K562 (cell line): ENCODE results near the gene FES. TPM values are rescaled to one million over a fixed set of nuclear protein-coding genes. Genes with fewer than 3 reads are reported as not detected.

Source experiments
- ATAC-seq: fragments of 200-7000 bp; cut with Tn5 transposase; 3 replicates; pipeline ENCODE4 v1.9.1; 2020; ENCODE audit warnings: moderate library complexity
- BruUV-seq: library from RNA; stranded (reverse); fragments of 400-500 nt; replicated peaks from 2 replicates; lab custom pipeline; 2021; lab: Mats Ljungman, UMichigan
- CTCF ChIA-PET: fragments of 300-600 bp; formaldehyde crosslinking; extraction: SDS; loops from one replicate; lab custom pipeline; 2021; ENCODE audit warnings: low intra/inter-chr PET ratio; lab: Yijun Ruan, JAX
- POLR2A ChIA-PET: fragments of 300-600, 350-650 bp; sonication (Branson Sonifier 250); formaldehyde crosslinking; extraction: SDS; loops from one replicate; lab custom pipeline; 2021; ENCODE audit warnings: antibody characterized with exemption, inconsistent platforms; lab: Yijun Ruan, JAX
- DNase-seq, 4 experiments: peaks; one replicate each; pipeline versions ENCODE4 v3.0.0 to v3.0.0-alpha.2; 2011 to 2018; ENCODE audit warnings: low spot score in 3 of 4, mixed read lengths in 3 of 4; ENCODE audit errors: extremely low read depth in 1 of 4
- FAIRE-seq: peaks from 2 replicates; lab custom pipeline; 2011; peaks lifted over from hg19 to GRCh38; lab: Jason Lieb, UNC
- H2AFZ ChIP-seq: 2 replicates; pipeline ENCODE4 v1.6.0; 2011; ENCODE audit warnings: low read depth, low read length, control low read depth, inconsistent platforms
- H3K27ac ChIP-seq: fragments of 200-600 bp; 3 replicates; pipeline ENCODE4 v1.8.0; 2011; ENCODE audit warnings: low read depth, mild to moderate bottlenecking, control low read depth, inconsistent platforms, low read length, moderate library complexity, mixed read lengths; ENCODE audit errors: extremely low read depth
- H3K27me3 ChIP-seq, 2 experiments: fragments of 300-600 bp in 1 of 2; 2 replicates in 1 of 2; 3 replicates in 1 of 2; pipeline versions ENCODE4 v1.6.0 to v1.8.0; 2011; ENCODE audit warnings: inconsistent platforms in 2 of 2, low read length in 2 of 2, mild to moderate bottlenecking in 1 of 2, mixed read lengths in 1 of 2, moderate library complexity in 1 of 2; ENCODE audit not compliant: control insufficient read depth in 2 of 2, insufficient read depth in 2 of 2
- H3K36me3 ChIP-seq: fragments of 300-600 bp; 3 replicates; pipeline ENCODE4 v1.8.0; 2011; ENCODE audit warnings: mild to moderate bottlenecking, low read length, inconsistent platforms; ENCODE audit not compliant: control insufficient read depth, insufficient read depth
- H3K4me1 ChIP-seq, 2 experiments: fragments of 200-600 bp in 1 of 2; replicated peaks in 1 of 2; 2 replicates in 1 of 2; 3 replicates in 1 of 2; pipeline versions ENCODE4 v1.5.1 to v1.8.0; 2011; ENCODE audit warnings: inconsistent platforms in 2 of 2, low read length in 2 of 2, mild to moderate bottlenecking in 1 of 2, mixed read lengths in 1 of 2, moderate library complexity in 1 of 2; ENCODE audit not compliant: control insufficient read depth in 2 of 2, insufficient read depth in 2 of 2
- H3K4me2 ChIP-seq: 2 replicates; pipeline ENCODE4 v1.6.1; 2011; ENCODE audit warnings: low read length, control low read depth, inconsistent platforms, mixed read lengths; ENCODE audit not compliant: insufficient read depth
- H3K4me3 ChIP-seq: fragments of 200-600 bp; sonication (generic), shearing (Covaris generic); 2 replicates; pipeline ENCODE4 v1.5.1; 2016; ENCODE audit warnings: control low read depth, inconsistent platforms
- H3K79me2 ChIP-seq: fragments of 200-600 bp; 3 replicates; pipeline ENCODE4 v1.8.0; 2011; ENCODE audit warnings: low read length, inconsistent platforms; ENCODE audit not compliant: control insufficient read depth, insufficient read depth
- H3K9ac ChIP-seq, 2 experiments: 2 replicates each; pipeline versions ENCODE4 v1.6.0 to v1.6.1; 2011; ENCODE audit warnings: low read depth in 2 of 2, low read length in 2 of 2, control low read depth in 1 of 2, inconsistent platforms in 1 of 2, mild to moderate bottlenecking in 1 of 2, mixed read lengths in 1 of 2; ENCODE audit not compliant: insufficient read depth in 1 of 2
- H3K9me1 ChIP-seq: one replicate; pipeline ENCODE4 v1.6.0; 2011; ENCODE audit warnings: inconsistent platforms, mild to moderate bottlenecking, low read length, moderate library complexity; ENCODE audit not compliant: control insufficient read depth, insufficient read depth
- H3K9me3 ChIP-seq: replicated peaks from 2 replicates; pipeline ENCODE4 v1.5.1; 2011; ENCODE audit warnings: low read depth, low read length, inconsistent platforms; ENCODE audit not compliant: control insufficient read depth, insufficient read depth
- H4K20me1 ChIP-seq: replicated peaks from 2 replicates; pipeline ENCODE4 v1.6.1; 2011; ENCODE audit warnings: low read length, inconsistent platforms, mixed read lengths; ENCODE audit not compliant: control insufficient read depth, insufficient read depth
- ATF1 ChIP-seq, 2 experiments: fragments of 450-650 bp in 1 of 2; IDR thresholded peaks; 2 replicates each; pipeline ENCODE4 v1.6.1; 2016; ENCODE audit warnings: missing compliant biosample characterization in 1 of 2, missing genetic modification characterization in 1 of 2
- BHLHE40 ChIP-seq: IDR thresholded peaks from 2 replicates; pipeline ENCODE4 v1.6.1; 2011; ENCODE audit warnings: low read length, improper control_type of control experiment
- CHD4 ChIP-seq: fragments of 200-600 bp; sonication (generic); IDR thresholded peaks from 3 replicates; pipeline ENCODE4 v1.6.1; 2012; ENCODE audit warnings: low read depth, mild to moderate bottlenecking, mixed read lengths, low read length, inconsistent platforms; ENCODE audit not compliant: insufficient read depth, insufficient replicate concordance, poor library complexity, severe bottlenecking
- HDAC1 ChIP-seq, 2 experiments: fragments of 450-650 bp; IDR thresholded peaks; 2 replicates each; pipeline ENCODE4 v1.6.1; 2016 to 2017; ENCODE audit warnings: inconsistent platforms in 1 of 2, mild to moderate bottlenecking in 1 of 2, moderate library complexity in 1 of 2
- KLF6 ChIP-seq: fragments of 250-450 bp; sonication (Bioruptor Pico); IDR thresholded peaks from 2 replicates; pipeline ENCODE4 v1.4.0; 2020; ENCODE audit warnings: mild to moderate bottlenecking, moderate library complexity, borderline replicate concordance
- LEF1 ChIP-seq: fragments of 450-650 bp; IDR thresholded peaks from 2 replicates; pipeline ENCODE4 v1.6.1; 2016; ENCODE audit warnings: mild to moderate bottlenecking
- MCM3 ChIP-seq: fragments of 450-650 bp; IDR thresholded peaks from 2 replicates; pipeline ENCODE4 v1.6.1; 2016
- NBN ChIP-seq: fragments of 450-650 bp; IDR thresholded peaks from 2 replicates; pipeline ENCODE4 v1.6.1; 2016; ENCODE audit warnings: low read depth, mild to moderate bottlenecking
- SNIP1 ChIP-seq: fragments of 450-650 bp; IDR thresholded peaks from 2 replicates; pipeline ENCODE4 v1.7.1; 2017; ENCODE audit warnings: low read depth, mild to moderate bottlenecking
- STAT6 ChIP-seq: sonication (generic); formaldehyde crosslinking; IDR thresholded peaks from 2 replicates; pipeline ENCODE4 v1.8.1; 2023; ENCODE audit warnings: mild to moderate bottlenecking, missing genetic modification reagents
- ZNF589 ChIP-seq: fragments of 200-800 bp; sonication (Bioruptor generic); IDR thresholded peaks from 2 replicates; pipeline ENCODE4 v1.6.1; 2016; ENCODE audit warnings: low read depth, missing genetic modification characterization, missing compliant biosample characterization
- ZNF592 ChIP-seq: fragments of 450-650 bp; IDR thresholded peaks from 2 replicates; pipeline ENCODE4 v1.6.1; 2017; ENCODE audit warnings: antibody characterized with exemption, mild to moderate bottlenecking
- ZNF75A ChIP-seq: fragments of 450-650 bp; formaldehyde crosslinking; IDR thresholded peaks from 2 replicates; pipeline ENCODE4 v1.4.0; 2020; ENCODE audit warnings: mild to moderate bottlenecking
- WGBS: fragments of 100-300 bp; shearing (Covaris generic); methylation state at CpG from one replicate; pipeline ENCODE4 v1.1.6; 2016; ENCODE audit warnings: low coverage, mixed read lengths; ENCODE audit not compliant: insufficient coverage; ENCODE audit errors: missing lambda C conversion rate; 5-methylcytosine and 5-hydroxymethylcytosine counted together
- in situ Hi-C: fragments of 300-500 bp; cut with MboI; formaldehyde crosslinking; loops from 4 replicates; pipeline ENCODE4 v1.15.0; 2018; ENCODE audit warnings: inconsistent platforms, mixed read lengths
- intact Hi-C: fragments of 100-400 bp; cut with micrococcal nuclease; formaldehyde crosslinking; loops from 2 replicates; pipeline ENCODE4 v1.14.2; 2022
- polyA plus RNA-seq, 8 experiments: library from polyadenylated mRNA; depleted of rRNA in 4 of 8; stranded (reverse) in 5 of 8; unstranded in 3 of 8; fragments of >200 nt; fragmentation: Nextera tagmentation in 2 of 8; fragmentation: Illumina TruSeq in 1 of 8; extraction: Ambion mirVana in 2 of 8; extraction: Trizol in 1 of 8; gene quantifications; 2 replicates each; pipeline versions ENCODE4 v1.2.1 to v1.2.3, GENCODE V29; 2011 to 2014; ENCODE audit warnings: inconsistent platforms in 1 of 8, missing spikeins in 1 of 8
- total RNA-seq, 7 experiments: library from RNA; depleted of rRNA in 6 of 7; stranded (reverse); fragments of >200 nt in 6 of 7; fragmentation: Illumina TruSeq in 2 of 7; extraction: Trizol in 2 of 7; gene quantifications; 2 replicates each; pipeline versions ENCODE4 v1.2.1 to v1.2.3, GENCODE V29; 2011 to 2021; ENCODE audit warnings: low replicate concordance in 1 of 7

Gene FES
- total and polyA plus RNA-seq, 9 of the 15 experiments (the other 6 are each of a cell fraction or from before 2014, with no cell fraction given), result 0.38 to 2.6 (median 0.82) TPM

DNA sequence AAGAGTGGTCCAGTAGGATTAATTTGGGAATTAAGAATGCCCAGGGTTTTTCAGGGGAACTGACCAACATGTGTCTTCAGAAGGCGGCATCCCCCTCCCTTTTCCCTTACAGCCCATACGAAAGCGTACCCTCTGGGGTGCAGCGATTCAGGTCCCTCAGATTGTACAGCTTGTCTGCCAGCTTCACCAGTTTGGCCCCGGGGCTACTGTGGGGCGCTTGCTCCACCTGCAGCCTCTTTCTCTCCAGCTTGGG is 47.2 kb downstream of the FES start (continued):
- TF ChIP-seq ZNF592 (peak; percentile 30; the same call in 1 of the 2 replicates), ZNF589 (CRISPR knock-in tag) (peak; percentile 63; the same call in 1 of the 2 replicates), CHD4 (no peak)
- TF ChIP-seq, all 486 proteins: peak for 8

GRCh38 chr15:90931828-90932659 is 47.7 kb downstream of the FES start, which contains the start of gene HDDC3:
TSS of gene HDDC3 (minus strand) at chr15:90932549. CDS start at chr15:90932540, 9 bp downstream.
- ChIA-PET CTCF (interaction anchor here (0.8 to 2.2 kb wide), 8 partner anchors 30 to 639 kb away, joined by 3 to 8 read pairs (median 4); no protein-coding TSS in a partner anchor), POLR2A (interaction anchor here (0.6 to 6.7 kb wide), 26 partner anchors 10 to 627 kb away, joined by 3 to 70 read pairs (median 4); partner anchors contain the start of gene MAN2A2)
- Histone ChIP-seq H3K4me2 (peak within 1 kb of the TSS; percentile 99), H3K36me3 (peaks cover 16% of the 10 kb centered on the region), H2AFZ (peak within 1 kb of the TSS; percentile 94), H3K27me3 (no peaks in the 10 kb centered on the region), H4K20me1 (no peaks in the 10 kb centered on the region), H3K9me3 (no peaks in the 10 kb centered on the region), H3K4me1 (peaks cover 44 to 69% of the 10 kb centered on the region in 2 experiments), H3K27ac (peak within 1 kb of the TSS; percentile 92), H3K79me2 (peaks cover 56% of the 10 kb centered on the region), H3K4me3 (peak within 1 kb of the TSS; percentile 66), H3K9me1 (no peaks in the 10 kb centered on the region), H3K9ac (peak within 1 kb of the TSS; percentile 85 to 96)
- intact Hi-C loops, result loop anchor here (1.0 to 10.0 kb wide), 7 partner anchors 31 to 637 kb away; no protein-coding TSS in a partner anchor
- peak; percentile 51 for FAIRE-seq
- in situ Hi-C loops, result no loop called here
- BruUV-seq, result no TSS peak
- ATAC-seq, result peak; percentile 74
- 1% methylated on average over 48 of the region's 52 CpGs for WGBS
- peak; percentile 80 to 94 (median 86) for DNase-seq
- TF ChIP-seq MCM3 (no peak), ZNF75A (peak; percentile 14; the same call in 1 of the 2 replicates), HDAC1 (IDR thresholded peaks at IDR 0.05) (peak in 1 of 2 experiments; percentile 87; a peak in 2 of 4 replicates), KLF6 (no peak; the same call in 1 of the 2 replicates), LEF1 (no peak), ATF1 (CRISPR knock-in tag; IDR thresholded peaks at IDR 0.05) (no peak), ATF1 (tag; IDR thresholded peaks at IDR 0.05) (peak; percentile 70), NBN (peak; percentile 15; the same call in 1 of the 2 replicates), SNIP1 (peak; percentile 52; the same call in 1 of the 2 replicates), STAT6 (peak; percentile 92), BHLHE40 (peak; percentile 42)
